Psoas muscle (tissue), 8 donors: ENCODE results near the gene EEF1A1. TPM values are rescaled to one million over a fixed set of nuclear protein-coding genes. Genes with fewer than 3 reads are reported as not detected.

Experiments used
- ATAC-seq, 4 donors: fragments of 200-7000 bp; cut with Tn5 transposase; one replicate each; pipeline ENCODE4 v1.9.1; 2020; ENCODE audit warnings: moderate library complexity in 3 of 4, mild to moderate bottlenecking in 2 of 4
- DNase-seq, 2 donors: peaks; one replicate each; pipeline ENCODE4 v3.0.0-alpha.2; 2020
- H3K27ac ChIP-seq: fragments of 200-600 bp; one replicate; pipeline ENCODE4 v1.8.0; 2022
- H3K27me3 ChIP-seq, 3 donors: fragments of 200-600 bp in 1 of 3; one replicate each; pipeline versions ENCODE4 v1.6.1 to v1.8.0; 2013 to 2022; ENCODE audit warnings: low read length in 2 of 3, mild to moderate bottlenecking in 2 of 3, moderate library complexity in 1 of 3; ENCODE audit not compliant: insufficient read depth in 3 of 3
- H3K36me3 ChIP-seq, 2 donors: fragments of 200-600 bp in 1 of 2; one replicate each; pipeline versions ENCODE4 v1.6.1 to v1.8.0; 2013 to 2022; ENCODE audit warnings: low read depth in 1 of 2, mild to moderate bottlenecking in 1 of 2, moderate library complexity in 1 of 2; ENCODE audit not compliant: insufficient read depth in 1 of 2
- H3K4me1 ChIP-seq: fragments of 200-600 bp; one replicate; pipeline ENCODE4 v1.8.0; 2022
- H3K4me3 ChIP-seq: fragments of 200-600 bp; one replicate; pipeline ENCODE4 v1.8.0; 2022; ENCODE audit warnings: mild to moderate bottlenecking
- H3K9me3 ChIP-seq: fragments of 200-600 bp; one replicate; pipeline ENCODE4 v1.8.0; 2022
- CTCF ChIP-seq: fragments of 200-600 bp; IDR thresholded peaks from one replicate; pipeline ENCODE4 v1.8.0; 2022; ENCODE audit warnings: antibody characterized with exemption
- WGBS, 3 donors: extraction: QIAGEN DNeasy Blood & Tissue Kit; methylation state at CpG; one replicate each; pipeline versions ENCODE4 v1.1.6 to v1.1.7; 2013; 5-methylcytosine and 5-hydroxymethylcytosine counted together
- intact Hi-C, 2 donors: fragments of 100-400 bp; cut with DNase I; formaldehyde crosslinking; loops; one replicate each; pipeline versions ENCODE4 v1.11.0 to v1.14.2; 2022
- polyA plus RNA-seq, 3 donors: library from polyadenylated mRNA; stranded (reverse); fragments of 200-250 nt; gene quantifications; one replicate each; pipeline ENCODE4 v1.2.3, GENCODE V29; 2013
- total RNA-seq, 4 donors: library from RNA; stranded (reverse); fragmentation: NEBNext Ultra II Directional in 2 of 4; extraction: Animal tissue kit (Norgen Biotek cat#: 25700) in 2 of 4; gene quantifications; one replicate each; pipeline versions ENCODE4 v1.2.1 to v1.2.4, GENCODE V29; 2021 to 2023
- donor health status: healthy with polysubstance abuse.
- donor health status: DM: no; HTN: no; CAD: no; lungs with moderate emphysema.
- donor health status: Bipolar disorder and iron deficiency.
- donor health status: healthy.
- donor health status: DM: yes; HTN: yes; CAD: no.
- donor health status: DM: no; HTN: no; CAD: no.
- donor health status: DM: no; HTN: no; CAD: no.
- donor health status: DM: yes; HTN: yes; CAD: no.

The EEF1A1 gene
- total and polyA plus RNA-seq, 7 donors: 541 to 2,379 (median 851) TPM

DNA sequence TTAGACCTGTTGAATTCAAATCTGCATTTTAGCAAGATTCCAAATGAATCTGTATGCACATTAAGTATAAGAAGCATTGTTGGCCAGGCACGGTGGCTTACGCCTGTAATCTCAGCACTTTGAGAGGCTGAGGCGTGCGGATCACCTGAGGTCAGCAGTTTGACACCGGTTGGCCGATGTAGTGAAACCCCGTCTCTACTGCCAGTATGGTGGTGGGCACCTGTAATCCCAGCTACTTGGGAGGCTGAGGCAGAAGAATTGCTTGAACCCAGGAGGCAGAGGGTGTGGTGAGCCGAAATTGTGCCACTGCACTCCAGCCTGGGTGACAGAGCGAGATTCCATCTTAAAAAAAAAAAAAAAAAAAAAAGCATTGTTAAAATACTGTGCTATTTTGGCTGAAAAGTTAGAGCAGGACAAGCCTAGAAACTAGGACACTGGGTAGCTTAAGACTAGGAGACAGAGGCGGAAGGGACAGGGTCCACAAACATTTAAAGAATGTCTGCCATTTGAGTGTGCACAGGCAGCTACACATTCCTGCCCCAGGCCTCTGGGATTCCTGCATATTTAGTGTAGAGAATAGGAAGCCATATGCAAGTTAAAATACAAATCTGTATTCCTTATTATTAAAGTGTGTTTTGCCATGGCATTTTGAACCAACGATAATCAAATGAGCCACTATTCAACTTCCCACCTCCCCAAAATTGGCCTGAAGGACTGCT, 45.1 kb upstream of the EEF1A1 start:
- Histone ChIP-seq H3K36me3 (no peaks in the 10 kb centered on the region), H3K4me3 (no peak overlapping the region), H3K27ac (no peak overlapping the region), H3K27me3 (no peaks in the 10 kb centered on the region), H3K9me3 (no peaks in the 10 kb centered on the region), H3K4me1 (peaks cover 3% of the 10 kb centered on the region)
- WGBS, 3 donors: 90 to 92% (median 90%) methylated on average over 11 of the region's 11 CpGs
- TF ChIP-seq CTCF: no peak
- intact Hi-C loops: no loop called here
- no peak for DNase-seq
- ATAC-seq: no peak

GRCh38 chr6:73564578-73565345, 43.9 kb upstream of the EEF1A1 start:
- ATAC-seq (no peak), DNase-seq (no peak)
- intact Hi-C loops: no loop called here
- no peaks in the 10 kb centered on the region for H3K4me1 ChIP-seq
- WGBS, 3 donors: 94 to 96% (median 95%) methylated on average over 17 of the region's 17 CpGs
- H3K27ac ChIP-seq: no peak overlapping the region
- H3K4me3 ChIP-seq: no peak overlapping the region
- TF ChIP-seq CTCF: no peak
- H3K27me3 ChIP-seq: no peaks in the 10 kb centered on the region
- H3K9me3 ChIP-seq: no peaks in the 10 kb centered on the region
- no peaks in the 10 kb centered on the region for H3K36me3 ChIP-seq

GRCh38 chr6:73562558-73562957, 41.7 kb upstream of the EEF1A1 start:
- Histone ChIP-seq H3K36me3 (no peaks in the 10 kb centered on the region), H3K4me3 (no peak overlapping the region), H3K27ac (no peak overlapping the region), H3K9me3 (no peaks in the 10 kb centered on the region), H3K4me1 (no peaks in the 10 kb centered on the region), H3K27me3 (no peaks in the 10 kb centered on the region)
- no peak for TF ChIP-seq CTCF
- intact Hi-C loops: no loop called here
- DNase-seq (no peak), ATAC-seq (no peak)
- 90 to 99% (median 90%) methylated on average over 2 of the region's 2 CpGs for WGBS, 3 donors

DNA sequence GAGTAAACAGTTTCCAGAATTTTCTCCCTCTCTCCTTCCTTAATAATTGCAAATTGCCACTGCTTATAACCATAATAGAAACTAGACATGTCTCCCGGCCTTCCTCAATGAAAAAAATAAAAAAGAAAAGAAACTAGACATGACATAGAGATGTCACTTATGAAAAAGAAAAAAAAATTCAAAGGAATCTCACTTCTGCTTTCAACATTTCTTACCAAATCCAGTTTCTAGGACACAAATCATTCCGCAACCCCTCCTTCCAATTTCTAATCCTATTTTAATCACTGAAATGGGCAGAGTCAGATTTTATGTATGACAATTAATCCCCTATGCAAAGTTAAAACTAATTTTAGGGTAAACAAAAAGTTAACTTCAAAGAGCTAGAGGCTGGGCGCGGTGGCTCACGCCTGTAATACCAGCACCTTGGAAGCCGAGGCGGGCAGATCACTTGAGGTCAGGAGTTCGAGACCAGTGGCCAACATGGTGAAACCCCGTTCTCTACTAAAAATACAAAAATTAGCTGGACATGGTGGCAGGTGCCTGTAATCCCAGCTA, 40.1 kb upstream of the EEF1A1 start:
- no peak for TF ChIP-seq CTCF
- Histone ChIP-seq H3K36me3 (no peaks in the 10 kb centered on the region), H3K4me1 (no peaks in the 10 kb centered on the region), H3K9me3 (no peaks in the 10 kb centered on the region), H3K27ac (no peak overlapping the region), H3K4me3 (no peak overlapping the region), H3K27me3 (no peaks in the 10 kb centered on the region)
- ATAC-seq (no peak), DNase-seq (no peak)
- WGBS, 3 donors: 68 to 90% (median 76%) methylated on average over 9 of the region's 9 CpGs
- intact Hi-C loops: no loop called here
